ENCODE measurements around the gene EGFR.

Gene EGFR

DNA sequence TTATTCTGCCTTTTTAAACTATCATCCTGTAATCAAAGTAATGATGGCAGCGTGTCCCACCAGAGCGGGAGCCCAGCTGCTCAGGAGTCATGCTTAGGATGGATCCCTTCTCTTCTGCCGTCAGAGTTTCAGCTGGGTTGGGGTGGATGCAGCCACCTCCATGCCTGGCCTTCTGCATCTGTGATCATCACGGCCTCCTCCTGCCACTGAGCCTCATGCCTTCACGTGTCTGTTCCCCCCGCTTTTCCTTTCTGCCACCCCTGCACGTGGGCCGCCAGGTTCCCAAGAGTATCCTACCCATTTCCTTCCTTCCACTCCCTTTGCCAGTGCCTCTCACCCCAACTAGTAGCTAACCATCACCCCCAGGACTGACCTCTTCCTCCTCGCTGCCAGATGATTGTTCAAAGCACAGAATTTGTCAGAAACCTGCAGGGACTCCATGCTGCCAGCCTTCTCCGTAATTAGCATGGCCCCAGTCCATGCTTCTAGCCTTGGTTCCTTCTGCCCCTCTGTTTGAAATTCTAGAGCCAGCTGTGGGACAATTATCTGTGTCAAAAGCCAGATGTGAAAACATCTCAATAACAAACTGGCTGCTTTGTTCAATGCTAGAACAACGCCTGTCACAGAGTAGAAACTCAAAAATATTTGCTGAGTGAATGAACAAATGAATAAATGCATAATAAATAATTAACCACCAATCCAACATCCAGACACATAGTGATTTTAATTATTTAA is 151.7 kb downstream of the EGFR start:
- no peaks in the 10 kb centered on the region for H3K27me3 ChIP-seq (ENCODE audit: insufficient read depth, low read length, poor library complexity, severe bottlenecking)
- no peaks in the 10 kb centered on the region for H3F3A ChIP-seq (ENCODE audit: low read depth)
- peaks cover 2% of the 10 kb centered on the region; the same call in 1 of the 2 replicates for H3K9me3 ChIP-seq (ENCODE audit: insufficient read depth, low read depth, low read length)
- no peak for TF ChIP-seq EZH2phosphoT487 (IDR thresholded peaks at IDR 0.05; ENCODE audit: borderline replicate concordance)
- TF ChIP-seq, protein P1, sequence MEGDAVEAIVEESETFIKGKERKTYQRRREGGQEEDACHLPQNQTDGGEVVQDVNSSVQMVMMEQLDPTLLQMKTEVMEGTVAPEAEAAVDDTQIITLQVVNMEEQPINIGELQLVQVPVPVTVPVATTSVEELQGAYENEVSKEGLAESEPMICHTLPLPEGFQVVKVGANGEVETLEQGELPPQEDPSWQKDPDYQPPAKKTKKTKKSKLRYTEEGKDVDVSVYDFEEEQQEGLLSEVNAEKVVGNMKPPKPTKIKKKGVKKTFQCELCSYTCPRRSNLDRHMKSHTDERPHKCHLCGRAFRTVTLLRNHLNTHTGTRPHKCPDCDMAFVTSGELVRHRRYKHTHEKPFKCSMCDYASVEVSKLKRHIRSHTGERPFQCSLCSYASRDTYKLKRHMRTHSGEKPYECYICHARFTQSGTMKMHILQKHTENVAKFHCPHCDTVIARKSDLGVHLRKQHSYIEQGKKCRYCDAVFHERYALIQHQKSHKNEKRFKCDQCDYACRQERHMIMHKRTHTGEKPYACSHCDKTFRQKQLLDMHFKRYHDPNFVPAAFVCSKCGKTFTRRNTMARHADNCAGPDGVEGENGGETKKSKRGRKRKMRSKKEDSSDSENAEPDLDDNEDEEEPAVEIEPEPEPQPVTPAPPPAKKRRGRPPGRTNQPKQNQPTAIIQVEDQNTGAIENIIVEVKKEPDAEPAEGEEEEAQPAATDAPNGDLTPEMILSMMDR (conservative IDR thresholded peaks at IDR 0.05; ENCODE audit: low read length) = no peak
- no peaks in the 10 kb centered on the region for H4K20me1 ChIP-seq (ENCODE audit: insufficient read depth, low read length, poor library complexity, severe bottlenecking)
- no peaks in the 10 kb centered on the region for H3K36me3 ChIP-seq (ENCODE audit: insufficient read depth, low read length)
- H3K79me2 ChIP-seq (ENCODE audit: insufficient read depth, low read length) = no peaks in the 10 kb centered on the region
- H3K4me1 ChIP-seq (ENCODE audit: insufficient read depth, low read length, poor library complexity, severe bottlenecking) = no peaks in the 10 kb centered on the region
- H3K9ac ChIP-seq (ENCODE audit: low read depth, low read length, poor library complexity, severe bottlenecking) = no peak overlapping the region
- no peak overlapping the region for H2AFZ ChIP-seq (ENCODE audit: low read length)
- H3K4me2 ChIP-seq (ENCODE audit: low read depth, low read length, poor library complexity, severe bottlenecking) = no peak overlapping the region
- H3K9me2 ChIP-seq (replicated peaks; ENCODE audit: low read depth, low read length) = no peaks in the 10 kb centered on the region
- H3K4me3 ChIP-seq (ENCODE audit: low read length, poor library complexity, severe bottlenecking) = no peak overlapping the region

DNA sequence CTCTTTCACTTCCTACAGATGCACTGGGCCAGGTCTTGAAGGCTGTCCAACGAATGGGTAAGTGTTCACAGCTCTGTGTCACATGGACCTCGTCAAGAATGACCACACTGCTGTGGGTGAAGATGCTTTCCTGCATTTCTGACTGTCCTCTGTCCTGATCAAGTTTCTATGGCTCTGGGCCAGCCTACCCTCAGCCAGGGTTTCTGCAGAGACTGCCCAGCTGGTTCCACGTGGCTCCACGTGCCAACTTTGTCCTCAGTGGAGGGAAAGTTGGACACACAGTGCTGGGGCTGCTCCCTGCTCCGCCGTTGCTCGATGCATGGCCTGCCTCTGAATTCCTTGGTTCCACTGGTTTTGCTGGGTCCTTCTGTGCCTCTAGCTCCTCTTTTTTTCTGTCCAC is 152.3 kb downstream of the EGFR start:
- no peak overlapping the region for H2AFZ ChIP-seq (ENCODE audit: low read length)
- H3F3A ChIP-seq (ENCODE audit: low read depth) = no peaks in the 10 kb centered on the region
- H3K36me3 ChIP-seq (ENCODE audit: insufficient read depth, low read length) = no peaks in the 10 kb centered on the region
- peaks cover 2% of the 10 kb centered on the region; the same call in 1 of the 2 replicates for H3K9me3 ChIP-seq (ENCODE audit: insufficient read depth, low read depth, low read length)
- no peaks in the 10 kb centered on the region for H3K4me1 ChIP-seq (ENCODE audit: insufficient read depth, low read length, poor library complexity, severe bottlenecking)
- no peaks in the 10 kb centered on the region for H3K9me2 ChIP-seq (replicated peaks; ENCODE audit: low read depth, low read length)
- H3K27me3 ChIP-seq (ENCODE audit: insufficient read depth, low read length, poor library complexity, severe bottlenecking) = no peaks in the 10 kb centered on the region
- no peak overlapping the region for H3K9ac ChIP-seq (ENCODE audit: low read depth, low read length, poor library complexity, severe bottlenecking)
- H3K4me3 ChIP-seq (ENCODE audit: low read length, poor library complexity, severe bottlenecking) = no peak overlapping the region
- no peaks in the 10 kb centered on the region for H4K20me1 ChIP-seq (ENCODE audit: insufficient read depth, low read length, poor library complexity, severe bottlenecking)
- no peaks in the 10 kb centered on the region for H3K79me2 ChIP-seq (ENCODE audit: insufficient read depth, low read length)
- no peak overlapping the region for H3K4me2 ChIP-seq (ENCODE audit: low read depth, low read length, poor library complexity, severe bottlenecking)
- TF ChIP-seq, protein P1 (conservative IDR thresholded peaks at IDR 0.05; ENCODE audit: low read length) = no peak
- no peak for TF ChIP-seq EZH2phosphoT487 (IDR thresholded peaks at IDR 0.05; ENCODE audit: borderline replicate concordance)

DNA sequence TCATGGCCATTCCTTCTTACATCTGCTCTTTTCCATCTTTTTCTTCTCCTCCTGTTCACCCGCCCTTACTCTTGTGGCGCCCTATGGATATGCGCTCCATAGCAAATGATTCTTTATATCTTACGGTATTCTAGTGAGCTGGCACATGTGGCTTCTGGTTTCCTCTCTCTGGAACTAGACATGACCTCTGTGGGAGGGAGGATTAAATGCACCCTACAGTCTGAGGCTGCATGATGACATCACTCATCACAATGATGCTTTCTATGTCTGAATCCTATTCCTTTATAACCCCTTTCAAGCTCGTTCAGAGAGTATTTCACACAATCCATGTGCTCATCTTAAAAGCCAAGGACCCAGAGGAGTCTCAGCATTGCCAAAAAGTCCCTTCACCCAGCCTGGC is 153.3 kb downstream of the EGFR start:
- Histone ChIP-seq H3K36me3 (ENCODE audit: insufficient read depth, low read length) (no peaks in the 10 kb centered on the region), H3K4me1 (ENCODE audit: insufficient read depth, low read length, poor library complexity, severe bottlenecking) (no peaks in the 10 kb centered on the region)

More for the DNA sequence above, 153.3 kb downstream of the EGFR start:
- Histone ChIP-seq H3K9ac (ENCODE audit: low read depth, low read length, poor library complexity, severe bottlenecking) (no peak overlapping the region), H3K9me3 (ENCODE audit: insufficient read depth, low read depth, low read length) (no peaks in the 10 kb centered on the region; the same call in 1 of the 2 replicates), H3K4me3 (ENCODE audit: low read length, poor library complexity, severe bottlenecking) (no peak overlapping the region), H2AFZ (ENCODE audit: low read length) (no peak overlapping the region), H3K4me2 (ENCODE audit: low read depth, low read length, poor library complexity, severe bottlenecking) (no peak overlapping the region), H3F3A (ENCODE audit: low read depth) (no peaks in the 10 kb centered on the region), H3K79me2 (ENCODE audit: insufficient read depth, low read length) (no peaks in the 10 kb centered on the region), H3K9me2 (replicated peaks; ENCODE audit: low read depth, low read length) (no peaks in the 10 kb centered on the region), H3K27me3 (ENCODE audit: insufficient read depth, low read length, poor library complexity, severe bottlenecking) (no peaks in the 10 kb centered on the region), H4K20me1 (ENCODE audit: insufficient read depth, low read length, poor library complexity, severe bottlenecking) (no peaks in the 10 kb centered on the region)
- TF ChIP-seq, protein P1 (conservative IDR thresholded peaks at IDR 0.05; ENCODE audit: low read length) = no peak
- no peak for TF ChIP-seq EZH2phosphoT487 (IDR thresholded peaks at IDR 0.05; ENCODE audit: borderline replicate concordance)

Measured in Loucy (cell line).